ACHN (cell line): Measurements from ENCODE around the gene NCAPH2.
A peak's percentile ranks its signal among the peaks of the same experiment; 100 is the strongest.

ENCODE experiments used
- DNase-seq: peaks from one replicate; pipeline ENCODE4 v3.0.0-alpha.2; 2015
- in situ Hi-C: cut with HindIII; loops from 2 replicates; pipeline ENCODE4 v1.10.0; 2017; ENCODE audit warnings: low sequenced_read_pairs, low pct_ligation_motif_present, low pct_unique_long_range_greater_than_20kb

The NCAPH2 gene

GRCh38 chr22:50507991-50508884 lies at the start of gene NCAPH2:
Gene NCAPH2, plus strand, starts transcription at chr22:50508224. Its CDS starts 114 bp downstream, at chr22:50508338.
- DNase-seq = peak; percentile 93
- in situ Hi-C loops = no loop called here

- in situ Hi-C loops = no loop called here
- DNase-seq = no peak
Observed at GRCh38 chr22:50459016-50459415, 49.0 kb upstream of the NCAPH2 start.

GRCh38 chr22:50459496-50460140 lies 48.4 kb upstream of the NCAPH2 start:
- DNase-seq = no peak
- in situ Hi-C loops = no loop called here

- no peak for DNase-seq
- in situ Hi-C loops = no loop called here
Observed at GRCh38 chr22:50460938-50461337, 47.1 kb upstream of the NCAPH2 start.

- in situ Hi-C loops = no loop called here
Observed at GRCh38 chr22:50461536-50461935, 46.5 kb upstream of the NCAPH2 start.

GRCh38 chr22:50461979-50462540 lies 46.0 kb upstream of the NCAPH2 start:
- no peak for DNase-seq
- in situ Hi-C loops = no loop called here

More at GRCh38 chr22:50461536-50461935, 46.5 kb upstream of the NCAPH2 start:
- DNase-seq = no peak

GRCh38 chr22:50463188-50463900 lies 44.7 kb upstream of the NCAPH2 start:
- no peak for DNase-seq
- in situ Hi-C loops = no loop called here

GRCh38 chr22:50464451-50464850 lies 43.6 kb upstream of the NCAPH2 start:
- no peak for DNase-seq
- in situ Hi-C loops = no loop called here

- in situ Hi-C loops = no loop called here
- no peak for DNase-seq
Observed at GRCh38 chr22:50465066-50465930, 42.7 kb upstream of the NCAPH2 start.

GRCh38 chr22:50467341-50467740 lies 40.7 kb upstream of the NCAPH2 start:
- in situ Hi-C loops = no loop called here
- no peak for DNase-seq

GRCh38 chr22:50467773-50468440 lies 40.1 kb upstream of the NCAPH2 start:
- in situ Hi-C loops = no loop called here
- DNase-seq = no peak

- in situ Hi-C loops = no loop called here
Observed at GRCh38 chr22:50468626-50469025, 39.4 kb upstream of the NCAPH2 start.

GRCh38 chr22:50469377-50470305 lies 38.4 kb upstream of the NCAPH2 start:
- no peak for DNase-seq

More at GRCh38 chr22:50468626-50469025, 39.4 kb upstream of the NCAPH2 start:
- no peak for DNase-seq

GRCh38 chr22:50470491-50470890 lies 37.5 kb upstream of the NCAPH2 start:
- in situ Hi-C loops = no loop called here
- DNase-seq = no peak

More at GRCh38 chr22:50469377-50470305, 38.4 kb upstream of the NCAPH2 start:
- in situ Hi-C loops = no loop called here

- in situ Hi-C loops = no loop called here
- no peak for DNase-seq
Observed at GRCh38 chr22:50471197-50471847, 36.7 kb upstream of the NCAPH2 start.

GRCh38 chr22:50471962-50472361 lies 36.1 kb upstream of the NCAPH2 start:
- no peak for DNase-seq
- in situ Hi-C loops = no loop called here
